Upper lobe of right lung (tissue), 1 donor: ENCODE measurements around the gene TMEM238L. TPM values are rescaled to one million over a fixed set of nuclear protein-coding genes. Genes with fewer than 3 reads are reported as not detected.

Experiments used
- ATAC-seq: fragments of 200-7000 bp; cut with Tn5 transposase; one replicate; pipeline ENCODE4 v1.9.1; 2020; ENCODE audit warnings: mild to moderate bottlenecking, moderate library complexity
- DNase-seq: peaks from one replicate; pipeline ENCODE4 v3.0.0-alpha.2; 2020
- H3K27ac ChIP-seq: fragments of 200-600 bp; one replicate; pipeline ENCODE4 v1.8.0; 2022
- H3K27me3 ChIP-seq: fragments of 200-600 bp; one replicate; pipeline ENCODE4 v1.8.0; 2022; ENCODE audit warnings: mild to moderate bottlenecking
- H3K36me3 ChIP-seq: fragments of 200-600 bp; one replicate; pipeline ENCODE4 v1.8.0; 2022
- H3K4me1 ChIP-seq: fragments of 200-600 bp; one replicate; pipeline ENCODE4 v1.8.0; 2022
- H3K4me3 ChIP-seq: fragments of 200-600 bp; one replicate; pipeline ENCODE4 v1.8.0; 2022; ENCODE audit warnings: mild to moderate bottlenecking
- H3K9me3 ChIP-seq: fragments of 200-600 bp; one replicate; pipeline ENCODE4 v1.8.0; 2022
- CTCF ChIP-seq: fragments of 200-600 bp; IDR thresholded peaks from one replicate; pipeline ENCODE4 v1.8.0; 2022; ENCODE audit warnings: antibody characterized with exemption
- intact Hi-C: fragments of 100-400 bp; cut with DNase I; formaldehyde crosslinking; loops from one replicate; pipeline ENCODE4 v1.11.0; 2022
- total RNA-seq: library from RNA; stranded (reverse); fragmentation: NEBNext Ultra II Directional; extraction: Animal tissue kit (Norgen Biotek cat#: 25700); gene quantifications from one replicate; pipeline ENCODE4 v1.2.1, GENCODE V29; 2021
- donor health status: DM: no; HTN: yes; CAD: no; lungs with severe emphysema.

TMEM238L gene
- total RNA-seq, 1 donor from 2014 or later = not detected

- TF ChIP-seq CTCF = no peak
- Histone ChIP-seq H3K9me3 (no peaks in the 10 kb centered on the region), H3K27me3 (no peaks in the 10 kb centered on the region), H3K27ac (no peak overlapping the region), H3K4me1 (no peaks in the 10 kb centered on the region), H3K36me3 (no peaks in the 10 kb centered on the region), H3K4me3 (no peak overlapping the region)
- intact Hi-C loops = loop anchor here (10.0 kb wide), 1 partner anchor 187 kb away; no protein-coding TSS in a partner anchor
- no peak for ATAC-seq
- DNase-seq = no peak
These were observed 27.8 kb upstream of the TMEM238L start for GRCh38 chr17:10831696-10832095.

- TF ChIP-seq CTCF = no peak
- Histone ChIP-seq H3K4me3 (no peak overlapping the region), H3K9me3 (no peaks in the 10 kb centered on the region), H3K27me3 (no peaks in the 10 kb centered on the region), H3K27ac (no peak overlapping the region), H3K36me3 (no peaks in the 10 kb centered on the region), H3K4me1 (no peaks in the 10 kb centered on the region)
- intact Hi-C loops = no loop called here
- ATAC-seq (no peak), DNase-seq (no peak)
These were observed 24.1 kb upstream of the TMEM238L start for GRCh38 chr17:10827898-10828552.

GRCh38 chr17:10824874-10825273 lies 21.0 kb upstream of the TMEM238L start:
- no peaks in the 10 kb centered on the region for H3K27me3 ChIP-seq
- no peaks in the 10 kb centered on the region for H3K36me3 ChIP-seq
- ATAC-seq (no peak), DNase-seq (no peak)
- no peak for TF ChIP-seq CTCF
- intact Hi-C loops = no loop called here
- H3K4me1 ChIP-seq = no peaks in the 10 kb centered on the region
- no peak overlapping the region for H3K4me3 ChIP-seq
- H3K27ac ChIP-seq = no peak overlapping the region
- no peaks in the 10 kb centered on the region for H3K9me3 ChIP-seq

- no peak for TF ChIP-seq CTCF
- ATAC-seq = no peak
- Histone ChIP-seq H3K4me1 (no peaks in the 10 kb centered on the region), H3K9me3 (no peaks in the 10 kb centered on the region), H3K27ac (no peak overlapping the region), H3K27me3 (no peaks in the 10 kb centered on the region), H3K4me3 (no peak overlapping the region), H3K36me3 (no peaks in the 10 kb centered on the region)
- intact Hi-C loops = no loop called here
- DNase-seq = no peak
These were observed 17.9 kb upstream of the TMEM238L start for GRCh38 chr17:10821770-10822169.

- intact Hi-C loops = no loop called here
- no peaks in the 10 kb centered on the region for H3K36me3 ChIP-seq
- H3K4me1 ChIP-seq = no peaks in the 10 kb centered on the region
- H3K27ac ChIP-seq = no peak overlapping the region
- H3K9me3 ChIP-seq = no peaks in the 10 kb centered on the region
- no peak overlapping the region for H3K4me3 ChIP-seq
- DNase-seq = no peak
- no peaks in the 10 kb centered on the region for H3K27me3 ChIP-seq
- TF ChIP-seq CTCF = no peak
- no peak for ATAC-seq
These were observed 17.2 kb upstream of the TMEM238L start for GRCh38 chr17:10821054-10821453.

- no peak for TF ChIP-seq CTCF
- DNase-seq (no peak), ATAC-seq (no peak)
- H3K4me1 ChIP-seq = no peaks in the 10 kb centered on the region
- H3K27me3 ChIP-seq = no peaks in the 10 kb centered on the region
- H3K9me3 ChIP-seq = no peaks in the 10 kb centered on the region
- no peak overlapping the region for H3K27ac ChIP-seq
- H3K4me3 ChIP-seq = no peak overlapping the region
- intact Hi-C loops = no loop called here
- H3K36me3 ChIP-seq = no peaks in the 10 kb centered on the region
These were observed 11.4 kb upstream of the TMEM238L start for GRCh38 chr17:10815319-10815718.
